Effector CD4-positive, alpha-beta T cell (primary cell): Measurements from ENCODE around the gene PCDHGA8.
"Not testable (repeated sequence)": the region's sequence is repeated elsewhere in the genome, so short reads cannot be mapped to it uniquely, and the experiment has no call there.

Source experiments
- DNase-seq: peaks from one replicate; pipeline ENCODE4 v3.0.0-alpha.2; 2020

The PCDHGA8 gene

DNA sequence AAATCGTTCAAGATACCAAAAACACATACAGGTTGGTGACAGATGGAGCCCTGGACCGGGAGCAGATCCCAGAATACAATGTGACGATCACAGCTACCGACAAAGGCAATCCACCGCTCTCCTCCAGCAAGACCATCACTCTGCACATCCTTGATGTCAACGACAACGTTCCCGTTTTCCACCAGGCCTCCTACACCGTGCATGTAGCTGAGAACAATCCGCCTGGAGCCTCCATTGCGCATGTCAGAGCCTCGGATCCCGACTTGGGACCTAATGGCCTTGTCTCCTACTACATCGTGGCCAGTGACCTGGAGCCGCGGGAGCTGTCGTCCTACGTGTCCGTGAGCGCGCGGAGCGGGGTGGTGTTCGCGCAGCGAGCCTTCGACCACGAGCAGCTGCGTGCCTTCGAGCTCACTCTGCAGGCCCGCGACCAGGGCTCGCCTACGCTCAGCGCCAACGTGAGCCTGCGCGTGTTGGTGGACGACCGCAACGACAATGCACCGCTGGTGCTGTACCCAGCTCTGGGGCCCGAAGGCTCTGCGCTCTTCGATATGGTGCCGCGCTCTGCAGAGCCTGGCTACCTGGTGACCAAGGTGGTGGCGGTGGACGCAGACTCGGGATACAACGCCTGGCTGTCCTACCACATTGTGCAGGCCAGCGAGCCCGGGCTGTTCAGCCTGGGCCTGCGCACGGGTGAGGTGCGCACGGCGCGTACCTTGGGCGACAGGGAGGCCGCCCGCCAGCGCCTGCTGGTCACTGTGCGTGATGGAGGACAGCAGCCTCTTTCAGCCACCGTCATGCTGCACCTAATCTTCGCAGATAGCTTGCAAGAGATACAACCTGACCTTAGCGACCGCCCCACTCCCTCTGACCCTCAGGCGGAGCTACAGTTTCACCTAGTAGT, 20.6 kb upstream of the PCDHGA8 start:
- DNase-seq, result no peak

DNA sequence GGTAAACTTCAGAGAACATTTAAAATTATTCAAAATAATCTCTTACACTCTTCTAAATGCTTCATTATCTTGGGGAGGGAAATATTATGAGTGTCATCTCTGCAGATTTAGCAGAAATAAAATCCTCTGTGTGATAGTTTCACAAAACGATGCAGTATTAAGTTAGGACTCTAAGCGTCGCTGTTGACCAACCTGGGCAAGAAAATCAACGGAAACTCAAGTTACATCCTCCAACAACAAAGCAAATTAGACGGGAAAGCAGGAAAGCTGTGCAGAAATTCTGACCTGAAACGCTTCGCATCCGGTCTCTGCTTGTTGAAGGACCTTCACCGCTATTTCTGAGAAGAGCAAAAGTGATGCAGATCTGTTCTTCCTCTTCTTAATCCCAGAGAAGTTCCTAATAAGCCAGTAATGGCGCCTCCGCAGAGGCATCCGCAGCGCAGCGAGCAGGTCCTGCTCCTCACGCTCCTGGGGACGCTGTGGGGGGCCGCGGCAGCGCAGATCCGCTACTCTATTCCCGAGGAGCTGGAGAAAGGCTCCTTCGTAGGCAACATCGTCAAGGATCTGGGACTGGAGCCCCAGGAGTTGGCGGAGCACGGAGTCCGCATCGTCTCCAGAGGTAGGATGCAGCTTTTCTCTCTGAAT, 18.6 kb upstream of the PCDHGA8 start, which contains the start of gene PCDHGA6:
TSS of gene PCDHGA6 (plus strand) at position 219 of the 645 bp plus-strand sequence. CDS start at position 412, 193 bp downstream.
- DNase-seq, result no peak

DNA sequence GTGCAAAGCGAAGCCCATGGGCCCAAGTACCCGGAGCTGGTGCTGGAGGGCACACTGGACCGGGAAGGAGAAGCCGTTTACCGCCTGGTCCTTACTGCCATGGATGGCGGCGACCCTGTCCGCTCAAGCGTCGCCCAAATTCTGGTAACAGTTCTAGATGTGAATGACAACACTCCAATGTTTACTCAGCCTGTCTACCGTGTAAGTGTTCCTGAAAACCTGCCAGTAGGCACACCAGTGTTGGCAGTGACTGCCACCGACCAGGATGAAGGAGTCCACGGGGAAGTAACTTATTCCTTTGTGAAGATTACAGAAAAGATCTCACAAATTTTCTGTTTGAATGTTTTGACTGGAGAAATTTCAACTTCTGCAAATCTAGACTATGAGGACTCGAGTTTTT, 17.8 kb upstream of the PCDHGA8 start:
- no peak for DNase-seq

DNA sequence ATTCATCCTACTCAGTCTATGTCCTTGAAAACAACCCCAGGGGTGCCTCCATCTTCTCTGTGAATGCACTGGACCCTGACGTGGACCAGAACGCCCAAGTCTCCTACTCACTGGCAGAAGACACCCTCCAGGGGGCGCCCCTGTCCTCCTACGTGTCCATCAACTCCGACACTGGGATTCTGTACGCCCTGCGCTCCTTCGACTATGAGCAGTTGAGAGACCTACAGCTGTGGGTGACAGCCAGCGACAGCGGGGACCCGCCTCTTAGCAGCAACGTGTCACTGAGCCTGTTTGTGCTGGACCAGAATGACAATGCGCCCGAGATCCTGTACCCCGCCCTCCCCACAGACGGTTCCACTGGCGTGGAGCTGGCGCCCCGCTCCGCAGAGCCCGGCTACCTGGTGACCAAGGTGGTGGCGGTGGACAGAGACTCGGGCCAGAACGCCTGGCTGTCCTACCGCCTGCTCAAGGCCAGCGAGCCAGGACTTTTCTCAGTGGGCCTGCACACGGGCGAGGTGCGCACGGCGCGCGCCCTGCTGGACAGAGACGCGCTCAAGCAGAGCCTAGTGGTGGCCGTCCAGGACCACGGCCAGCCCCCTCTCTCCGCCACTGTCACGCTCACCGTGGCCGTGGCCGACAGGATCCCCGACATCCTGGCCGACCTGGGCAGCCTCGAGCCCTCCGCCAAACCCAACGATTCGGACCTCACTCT, 16.8 kb upstream of the PCDHGA8 start:
- not testable (repeated sequence) for DNase-seq

DNA sequence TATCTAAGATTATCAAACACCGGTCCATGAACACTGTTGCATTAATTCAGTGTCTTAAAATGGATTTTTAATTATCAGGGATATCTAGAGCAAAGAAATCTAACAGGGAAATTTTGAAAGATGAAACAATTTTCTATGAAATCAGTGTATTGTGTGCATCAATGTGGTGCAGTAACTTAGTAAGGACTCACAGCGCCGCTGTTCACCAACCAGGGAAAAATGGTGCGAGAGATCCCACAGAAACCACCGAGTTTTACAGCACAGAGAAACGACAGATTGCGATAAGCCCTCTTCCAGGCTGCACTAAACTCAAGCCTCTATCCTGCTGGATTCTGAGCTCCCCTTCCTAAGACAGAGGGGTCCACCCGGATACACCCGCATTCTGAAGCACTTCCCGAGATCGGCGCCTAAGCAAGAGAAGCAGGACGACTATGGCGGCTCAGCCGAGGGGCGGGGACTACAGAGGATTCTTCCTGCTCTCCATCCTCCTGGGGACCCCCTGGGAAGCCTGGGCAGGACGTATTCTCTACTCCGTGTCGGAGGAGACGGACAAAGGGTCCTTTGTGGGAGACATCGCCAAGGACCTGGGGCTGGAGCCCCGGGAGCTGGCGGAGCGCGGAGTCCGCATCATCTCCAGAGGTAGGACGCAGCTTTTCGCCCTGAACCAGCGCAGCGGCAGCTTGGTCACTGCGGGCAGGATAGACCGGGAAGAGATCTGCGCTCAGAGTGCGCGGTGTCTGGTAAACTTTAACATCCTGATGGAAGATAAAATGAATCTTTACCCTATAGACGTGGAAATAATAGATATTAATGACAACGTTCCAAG, 9.8 kb upstream of the PCDHGA8 start, which contains the start of gene PCDHGA7:
TSS of gene PCDHGA7 (plus strand) at position 274 of the 826 bp plus-strand sequence. CDS start at position 432, 158 bp downstream.
- DNase-seq, result no peak

DNA sequence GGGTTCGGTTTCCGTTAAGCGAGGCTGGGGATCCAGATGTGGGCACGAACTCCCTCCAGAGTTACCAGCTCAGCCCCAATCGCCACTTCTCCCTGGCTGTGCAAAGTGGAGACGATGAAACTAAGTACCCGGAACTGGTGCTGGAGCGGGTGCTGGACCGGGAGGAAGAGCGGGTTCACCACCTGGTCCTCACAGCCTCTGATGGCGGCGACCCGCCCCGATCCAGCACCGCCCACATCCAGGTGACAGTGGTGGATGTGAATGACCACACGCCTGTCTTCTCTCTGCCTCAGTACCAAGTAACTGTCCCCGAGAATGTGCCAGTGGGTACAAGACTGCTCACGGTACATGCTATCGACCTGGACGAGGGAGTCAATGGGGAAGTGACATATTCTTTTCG, 9.1 kb upstream of the PCDHGA8 start:
- DNase-seq, result no peak

DNA sequence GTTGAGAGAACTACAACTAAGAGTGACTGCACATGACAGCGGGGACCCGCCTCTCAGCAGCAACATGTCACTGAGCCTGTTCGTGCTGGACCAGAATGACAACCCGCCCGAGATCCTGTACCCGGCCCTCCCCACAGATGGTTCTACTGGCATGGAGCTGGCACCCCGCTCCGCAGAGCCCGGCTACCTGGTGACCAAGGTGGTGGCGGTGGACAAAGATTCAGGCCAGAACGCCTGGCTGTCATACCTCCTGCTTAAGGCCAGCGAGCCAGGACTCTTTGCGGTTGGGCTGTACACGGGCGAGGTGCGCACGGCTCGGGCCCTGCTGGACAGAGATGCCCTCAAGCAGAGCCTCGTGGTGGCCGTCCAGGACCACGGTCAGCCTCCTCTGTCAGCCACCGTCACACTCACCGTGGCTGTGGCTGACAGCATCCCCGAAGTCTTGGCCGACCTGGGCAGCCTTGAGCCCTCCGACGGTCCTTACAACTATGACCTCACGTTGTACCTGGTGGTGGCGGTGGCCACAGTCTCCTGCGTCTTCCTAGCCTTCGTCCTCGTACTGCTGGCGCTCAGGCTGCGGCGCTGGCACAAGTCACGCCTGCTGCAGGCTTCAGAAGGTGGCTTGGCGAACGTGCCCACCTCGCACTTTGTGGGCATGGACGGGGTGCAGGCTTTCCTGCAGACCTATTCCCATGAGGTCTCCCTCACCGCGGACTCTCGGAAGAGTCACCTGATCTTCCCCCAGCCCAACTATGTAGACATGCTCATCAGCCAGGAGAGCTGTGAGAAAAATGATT, 7.8 kb upstream of the PCDHGA8 start:
- DNase-seq, result no peak

DNA sequence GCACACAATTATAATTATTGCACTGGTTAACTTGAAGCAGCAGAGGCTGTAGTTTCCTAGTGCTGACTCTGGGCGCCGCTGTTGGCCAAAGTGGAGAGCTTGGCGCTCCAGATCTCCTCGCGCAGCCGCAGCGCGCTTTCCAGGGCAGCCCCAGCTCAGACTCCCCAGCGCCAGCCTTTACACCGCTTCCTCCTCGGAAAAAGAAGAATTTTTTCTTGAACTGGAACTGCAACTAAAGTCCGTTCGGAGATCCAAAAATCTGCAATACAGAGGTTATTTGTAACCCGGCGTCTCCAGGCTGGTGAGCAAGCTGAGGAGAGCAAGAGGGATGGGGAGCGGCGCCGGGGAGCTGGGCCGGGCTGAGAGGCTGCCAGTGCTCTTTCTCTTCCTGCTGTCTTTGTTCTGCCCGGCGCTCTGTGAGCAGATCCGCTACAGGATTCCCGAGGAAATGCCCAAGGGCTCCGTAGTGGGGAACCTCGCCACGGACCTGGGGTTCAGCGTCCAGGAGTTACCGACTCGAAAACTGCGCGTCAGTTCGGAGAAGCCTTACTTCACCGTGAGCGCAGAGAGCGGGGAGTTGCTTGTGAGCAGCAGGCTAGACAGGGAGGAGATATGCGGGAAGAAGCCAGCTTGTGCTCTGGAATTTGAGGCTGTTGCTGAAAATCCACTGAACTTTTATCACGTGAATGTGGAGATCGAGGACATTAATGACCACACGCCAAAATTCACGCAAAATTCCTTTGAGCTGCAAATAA, 4.7 kb upstream of the PCDHGA8 start, which contains the start of gene PCDHGB4:
TSS of gene PCDHGB4 (plus strand) at position 142 of the 755 bp plus-strand sequence. CDS start at position 329, 187 bp downstream.
- not testable (repeated sequence) for DNase-seq

DNA sequence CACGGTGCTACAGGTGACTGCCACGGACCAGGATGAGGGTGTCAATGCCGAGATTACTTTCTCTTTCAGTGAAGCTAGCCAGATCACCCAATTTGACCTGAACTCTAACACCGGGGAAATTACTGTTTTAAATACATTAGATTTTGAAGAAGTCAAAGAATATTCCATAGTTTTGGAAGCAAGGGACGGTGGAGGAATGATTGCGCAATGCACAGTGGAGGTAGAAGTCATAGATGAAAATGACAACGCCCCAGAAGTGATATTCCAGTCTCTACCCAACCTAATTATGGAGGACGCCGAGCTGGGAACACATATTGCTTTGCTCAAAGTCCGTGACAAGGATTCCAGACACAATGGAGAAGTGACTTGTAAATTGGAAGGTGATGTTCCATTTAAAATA, 3.8 kb upstream of the PCDHGA8 start:
- no peak for DNase-seq

DNA sequence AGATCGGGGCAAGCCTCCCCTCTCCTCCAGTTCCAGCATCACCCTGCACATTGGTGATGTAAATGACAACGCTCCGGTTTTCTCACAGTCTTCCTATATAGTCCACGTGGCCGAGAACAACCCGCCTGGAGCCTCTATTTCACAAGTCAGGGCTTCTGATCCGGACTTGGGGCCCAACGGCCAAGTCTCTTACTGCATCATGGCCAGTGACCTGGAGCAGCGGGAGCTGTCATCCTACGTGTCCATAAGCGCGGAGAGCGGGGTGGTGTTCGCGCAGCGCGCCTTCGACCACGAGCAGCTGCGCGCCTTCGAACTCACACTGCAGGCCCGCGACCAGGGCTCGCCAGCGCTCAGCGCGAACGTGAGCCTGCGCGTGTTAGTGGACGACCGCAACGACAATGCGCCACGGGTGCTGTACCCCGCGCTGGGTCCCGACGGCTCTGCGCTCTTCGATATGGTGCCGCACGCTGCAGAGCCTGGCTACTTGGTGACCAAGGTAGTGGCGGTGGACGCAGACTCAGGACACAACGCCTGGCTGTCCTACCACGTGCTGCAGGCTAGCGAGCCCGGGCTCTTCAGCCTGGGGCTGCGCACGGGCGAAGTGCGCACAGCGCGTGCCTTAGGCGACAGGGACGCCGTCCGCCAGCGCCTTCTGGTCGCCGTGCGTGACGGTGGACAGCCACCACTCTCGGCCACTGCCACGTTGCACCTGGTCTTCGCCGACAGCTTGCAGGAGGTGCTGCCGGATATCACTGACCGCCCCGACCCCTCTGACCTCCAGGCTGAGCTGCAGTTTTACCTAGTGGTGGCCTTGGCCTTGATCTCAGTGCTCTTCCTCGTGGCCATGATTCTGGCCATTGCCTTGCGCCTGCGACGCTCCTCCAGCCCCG, 3.0 kb upstream of the PCDHGA8 start:
- DNase-seq, result no peak

DNA sequence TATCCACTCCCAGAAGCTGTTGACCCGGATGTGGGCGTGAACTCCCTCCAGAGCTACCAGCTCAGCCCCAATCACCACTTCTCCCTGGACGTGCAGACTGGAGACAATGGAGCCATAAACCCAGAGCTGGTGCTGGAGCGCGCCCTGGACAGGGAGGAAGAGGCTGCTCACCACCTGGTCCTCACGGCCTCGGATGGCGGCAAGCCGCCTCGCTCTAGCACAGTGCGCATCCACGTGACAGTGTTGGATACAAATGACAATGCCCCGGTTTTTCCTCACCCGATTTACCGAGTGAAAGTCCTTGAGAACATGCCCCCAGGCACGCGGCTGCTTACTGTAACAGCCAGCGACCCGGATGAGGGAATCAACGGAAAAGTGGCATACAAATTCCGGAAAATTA, 834 bp downstream of the PCDHGA8 start:
- DNase-seq, result no peak

DNA sequence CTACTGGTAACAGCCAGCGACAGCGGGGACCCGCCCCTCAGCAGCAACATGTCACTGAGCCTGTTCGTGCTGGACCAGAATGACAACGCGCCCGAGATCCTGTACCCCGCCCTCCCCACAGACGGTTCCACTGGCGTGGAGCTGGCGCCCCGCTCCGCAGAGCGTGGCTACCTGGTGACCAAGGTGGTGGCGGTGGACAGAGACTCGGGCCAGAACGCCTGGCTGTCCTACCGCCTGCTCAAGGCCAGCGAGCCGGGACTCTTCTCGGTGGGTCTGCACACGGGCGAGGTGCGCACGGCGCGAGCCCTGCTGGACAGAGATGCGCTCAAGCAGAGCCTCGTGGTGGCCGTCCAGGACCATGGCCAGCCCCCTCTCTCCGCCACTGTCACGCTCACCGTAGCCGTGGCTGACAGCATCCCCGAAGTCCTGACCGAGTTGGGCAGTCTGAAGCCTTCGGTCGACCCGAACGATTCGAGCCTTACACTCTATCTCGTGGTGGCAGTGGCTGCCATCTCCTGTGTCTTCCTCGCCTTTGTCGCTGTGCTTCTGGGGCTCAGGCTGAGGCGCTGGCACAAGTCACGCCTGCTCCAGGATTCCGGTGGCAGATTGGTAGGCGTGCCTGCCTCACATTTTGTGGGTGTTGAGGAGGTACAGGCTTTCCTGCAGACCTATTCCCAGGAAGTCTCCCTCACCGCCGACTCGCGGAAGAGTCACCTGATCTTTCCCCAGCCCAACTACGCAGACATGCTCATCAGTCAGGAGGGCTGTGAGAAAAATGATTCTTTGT, 2.2 kb downstream of the PCDHGA8 start:
- not testable (repeated sequence) for DNase-seq

DNA sequence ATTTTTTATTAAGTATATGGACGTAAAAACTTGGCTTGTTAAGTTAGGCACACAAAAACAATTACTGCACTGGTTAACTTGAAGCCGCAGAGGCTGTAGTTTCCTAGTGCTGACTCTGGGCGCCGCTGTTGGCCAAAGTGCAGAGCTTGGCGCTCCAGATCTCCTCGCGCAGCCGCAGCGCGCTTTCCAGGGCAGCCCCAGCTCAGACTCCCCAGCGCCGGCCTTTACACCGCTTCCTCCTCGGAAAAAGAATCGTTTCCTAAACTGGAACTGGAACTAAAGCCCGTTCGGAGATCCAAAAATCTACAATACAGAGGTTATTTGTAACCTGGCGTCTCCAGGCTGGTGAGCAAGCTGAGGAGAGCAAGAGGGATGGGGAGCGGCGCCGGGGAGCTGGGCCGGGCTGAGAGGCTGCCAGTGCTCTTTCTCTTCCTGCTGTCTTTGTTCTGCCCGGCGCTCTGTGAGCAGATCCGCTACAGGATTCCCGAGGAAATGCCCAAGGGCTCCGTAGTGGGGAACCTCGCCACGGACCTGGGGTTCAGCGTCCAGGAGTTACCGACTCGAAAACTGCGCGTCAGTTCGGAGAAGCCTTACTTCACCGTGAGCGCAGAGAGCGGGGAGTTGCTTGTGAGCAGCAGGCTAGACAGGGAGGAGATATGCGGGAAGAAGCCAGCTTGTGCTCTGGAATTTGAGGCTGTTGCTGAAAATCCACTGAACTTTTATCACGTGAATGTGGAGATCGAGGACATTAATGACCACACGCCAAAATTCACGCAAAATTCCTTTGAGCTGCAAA, 5.5 kb downstream of the PCDHGA8 start, which contains the start of gene PCDHGB5:
TSS of gene PCDHGB5 (plus strand) at position 192 of the 796 bp plus-strand sequence. CDS start at position 373, 181 bp downstream.
- DNase-seq, result not testable (repeated sequence)

DNA sequence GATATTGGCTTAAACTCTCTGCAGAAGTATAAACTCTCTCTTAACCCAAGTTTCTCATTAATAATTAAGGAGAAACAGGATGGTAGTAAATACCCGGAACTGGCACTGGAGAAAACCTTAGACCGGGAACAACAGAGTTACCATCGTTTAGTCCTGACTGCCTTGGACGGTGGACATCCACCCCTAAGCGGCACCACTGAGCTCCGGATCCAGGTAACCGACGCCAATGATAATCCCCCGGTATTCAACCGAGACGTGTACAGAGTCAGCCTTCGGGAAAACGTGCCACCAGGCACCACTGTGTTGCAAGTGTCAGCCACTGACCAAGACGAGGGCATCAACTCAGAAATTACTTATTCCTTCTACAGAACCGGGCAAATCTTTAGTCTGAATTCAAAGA, 6.2 kb downstream of the PCDHGA8 start:
- DNase-seq, result no peak

DNA sequence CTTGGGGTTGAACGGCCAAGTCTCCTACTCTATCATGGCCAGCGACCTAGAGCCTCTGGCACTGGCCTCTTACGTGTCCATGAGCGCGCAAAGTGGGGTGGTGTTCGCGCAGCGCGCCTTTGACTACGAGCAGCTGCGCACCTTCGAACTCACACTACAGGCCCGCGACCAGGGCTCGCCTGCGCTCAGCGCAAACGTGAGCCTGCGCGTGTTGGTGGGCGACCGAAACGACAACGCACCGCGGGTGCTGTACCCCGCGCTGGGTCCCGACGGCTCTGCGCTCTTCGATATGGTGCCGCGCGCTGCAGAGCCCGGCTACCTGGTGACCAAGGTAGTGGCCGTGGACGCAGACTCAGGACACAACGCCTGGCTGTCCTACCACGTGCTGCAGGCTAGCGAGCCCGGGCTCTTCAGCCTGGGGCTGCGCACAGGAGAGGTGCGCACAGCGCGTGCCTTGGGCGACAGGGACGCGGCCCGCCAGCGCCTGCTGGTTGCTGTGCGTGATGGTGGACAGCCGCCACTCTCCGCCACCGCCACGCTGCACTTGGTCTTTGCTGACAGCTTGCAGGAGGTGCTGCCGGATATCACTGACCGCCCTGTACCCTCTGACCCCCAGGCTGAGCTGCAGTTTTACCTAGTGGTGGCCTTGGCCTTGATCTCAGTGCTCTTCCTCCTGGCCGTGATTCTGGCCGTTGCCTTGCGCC, 7.3 kb downstream of the PCDHGA8 start:
- DNase-seq, result no peak

DNA sequence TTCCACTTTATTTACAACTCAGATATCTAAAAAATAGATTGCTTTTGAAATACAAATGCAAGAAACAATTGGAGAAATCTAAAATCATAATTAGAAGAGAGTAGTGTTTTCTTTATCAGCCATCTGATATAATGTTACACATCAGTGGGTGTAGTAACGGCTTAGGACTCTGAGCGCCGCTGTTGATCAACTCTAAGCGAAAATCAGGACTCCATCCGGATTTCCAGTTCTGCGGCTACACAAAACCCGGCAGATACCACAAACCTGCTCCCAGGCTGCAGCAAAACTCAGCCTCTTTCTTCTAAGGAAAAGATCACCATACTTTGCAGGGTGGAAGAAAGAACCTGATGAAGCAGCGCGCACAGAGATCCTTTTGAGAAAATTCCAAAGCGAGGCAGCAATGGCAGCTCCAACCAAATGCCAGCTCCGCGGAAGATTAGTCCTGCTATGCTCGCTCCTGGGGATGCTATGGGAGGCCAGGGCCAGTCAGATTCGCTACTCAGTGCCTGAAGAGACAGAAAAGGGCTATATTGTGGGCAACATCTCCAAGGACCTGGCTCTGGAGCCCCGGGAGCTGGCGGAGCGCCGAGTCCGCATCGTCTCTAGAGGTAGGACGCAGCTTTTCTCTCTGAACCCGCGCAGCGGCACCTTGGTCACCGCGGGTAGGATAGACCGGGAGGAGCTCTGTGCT, 10.3 kb downstream of the PCDHGA8 start, which contains the start of gene PCDHGA9:
TSS of gene PCDHGA9 (plus strand) at position 226 of the 691 bp plus-strand sequence. CDS start at position 401, 175 bp downstream.
- no peak for DNase-seq
